GM19240 (cell line): Measurements from ENCODE around the gene ASMTL.
"Not testable (repeated sequence)": the region's sequence is repeated elsewhere in the genome, so short reads cannot be mapped to it uniquely, and the experiment has no call there.

ENCODE experiments used
- DNase-seq: peaks from one replicate; pipeline ENCODE4 v3.0.0; 2011; ENCODE audit warnings: low spot score; ENCODE audit not compliant: insufficient read length

ASMTL gene

DNA sequence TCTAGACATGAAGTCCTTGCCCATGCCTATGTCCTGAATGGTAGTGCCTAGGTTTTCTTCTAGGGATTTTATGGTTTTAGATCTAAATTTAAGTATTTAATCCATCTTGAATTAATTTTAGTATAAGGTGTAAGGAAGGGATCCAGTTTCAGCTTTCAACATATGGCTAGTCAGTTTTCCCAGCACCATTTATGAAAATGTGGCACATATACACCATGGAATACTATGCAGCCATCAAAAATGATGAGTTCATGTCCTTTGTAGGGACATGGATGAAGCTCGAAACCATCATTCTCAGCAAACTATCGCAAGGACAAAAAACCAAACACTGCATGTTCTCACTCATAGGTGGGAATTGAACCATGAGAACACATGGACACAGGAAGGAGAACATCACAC lies 29.8 kb upstream of the ASMTL start:
- not testable (repeated sequence) for DNase-seq

DNA sequence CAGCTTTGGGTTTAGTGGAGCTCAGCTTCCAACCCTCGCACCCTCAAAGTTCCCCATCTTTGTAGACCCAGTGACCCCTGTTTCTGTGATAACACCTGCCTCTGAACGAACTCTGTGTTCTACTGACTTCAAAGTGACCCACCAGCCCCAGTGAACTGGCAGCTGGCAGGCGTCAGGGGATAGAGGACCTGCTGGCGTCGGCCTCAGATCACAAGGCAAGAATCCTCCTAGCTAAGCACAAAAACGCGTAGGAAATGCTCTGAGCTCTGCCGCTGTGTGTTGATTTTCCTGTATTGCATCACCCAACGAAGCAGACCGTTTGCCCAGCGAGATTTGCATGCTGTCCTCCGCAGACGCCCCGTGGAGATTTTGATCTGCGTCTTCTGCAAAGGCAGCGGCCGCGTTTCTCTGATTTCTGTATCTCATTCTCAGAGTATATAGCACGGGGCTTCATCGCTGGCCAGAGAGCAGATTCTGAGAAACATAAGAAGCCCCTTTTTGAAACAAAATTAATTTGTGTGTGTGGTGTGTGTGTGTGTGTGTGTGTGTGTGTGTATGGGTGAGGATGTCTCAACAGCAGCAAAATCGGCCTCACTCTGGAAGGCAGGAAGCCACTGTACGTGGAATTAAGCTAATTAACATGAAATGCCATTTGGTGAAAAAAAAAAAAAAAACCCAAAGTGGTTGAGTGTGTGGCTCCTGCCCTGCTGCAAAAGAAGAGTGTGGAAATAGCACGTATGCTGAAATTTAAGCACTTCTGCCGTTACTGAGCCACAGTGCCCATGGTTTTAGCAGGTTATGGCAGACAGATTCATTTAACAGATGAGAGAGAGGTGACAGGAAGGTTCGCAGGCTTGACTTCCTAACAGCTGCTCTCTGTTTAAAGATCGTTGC lies 29.2 kb upstream of the ASMTL start:
- DNase-seq = no peak

DNA sequence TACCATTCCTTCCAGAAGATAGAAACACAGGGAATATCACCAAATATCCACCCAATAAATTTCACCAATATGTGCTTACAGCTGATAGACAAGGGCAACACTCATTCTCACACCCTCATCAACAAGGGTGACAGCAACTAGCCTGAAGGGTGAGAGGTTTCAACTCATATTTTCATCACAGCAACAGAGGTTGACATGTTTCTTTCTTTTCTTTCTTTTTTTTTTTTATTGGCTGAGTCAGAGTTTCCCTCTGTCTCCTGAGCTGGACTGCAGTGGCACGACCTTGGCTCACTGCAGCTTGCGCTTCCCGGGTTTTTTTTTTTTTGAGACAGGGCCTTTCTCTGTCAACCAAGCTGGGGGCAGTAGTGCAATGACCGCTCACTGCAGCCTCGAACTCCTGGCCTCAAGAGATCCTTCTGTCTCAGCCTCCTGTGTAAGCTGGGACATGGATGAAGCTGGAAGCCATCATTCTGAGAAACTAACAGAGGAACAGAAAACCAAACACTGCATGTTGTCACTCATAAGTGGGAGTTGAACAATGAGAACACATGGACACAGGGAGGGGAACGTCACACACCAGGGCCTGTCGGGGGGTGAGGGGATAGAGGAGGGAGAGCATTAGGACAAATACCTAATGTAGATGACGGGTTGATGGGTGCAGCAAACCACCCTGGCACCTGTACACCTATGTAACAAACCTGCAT lies 27.5 kb upstream of the ASMTL start:
- no peak for DNase-seq

DNA sequence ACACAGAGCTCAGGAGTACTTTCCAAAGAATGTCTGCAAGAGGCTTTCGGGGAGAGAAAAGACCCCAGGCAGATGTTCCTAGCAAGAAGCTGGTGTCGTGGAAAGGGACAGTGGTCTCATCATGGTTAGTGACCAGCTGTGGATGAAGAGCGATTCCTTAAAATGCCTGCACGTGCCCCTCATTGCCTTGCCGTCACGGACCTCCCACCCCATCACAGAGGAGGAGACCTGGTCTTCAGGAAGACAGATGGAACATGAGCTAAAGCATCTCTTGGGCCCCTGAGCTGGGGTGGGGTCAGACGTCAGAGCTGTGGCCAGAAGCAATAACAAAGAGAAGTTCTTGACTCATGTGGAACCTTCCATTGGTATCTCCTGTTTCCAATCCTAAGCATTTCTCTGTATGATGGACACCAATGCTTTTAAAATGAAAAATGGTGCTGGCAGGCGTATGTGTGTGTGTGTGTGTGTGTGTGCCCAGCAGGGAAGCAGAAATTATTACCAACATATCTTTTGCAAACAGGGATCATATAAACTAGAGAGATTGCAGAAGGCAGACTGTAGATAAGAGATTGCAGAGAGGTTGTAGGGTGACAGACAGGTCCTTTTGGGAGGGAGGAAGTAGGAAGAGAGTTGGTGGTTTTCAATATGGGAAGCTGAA lies 25.2 kb upstream of the ASMTL start:
- no peak for DNase-seq

DNA sequence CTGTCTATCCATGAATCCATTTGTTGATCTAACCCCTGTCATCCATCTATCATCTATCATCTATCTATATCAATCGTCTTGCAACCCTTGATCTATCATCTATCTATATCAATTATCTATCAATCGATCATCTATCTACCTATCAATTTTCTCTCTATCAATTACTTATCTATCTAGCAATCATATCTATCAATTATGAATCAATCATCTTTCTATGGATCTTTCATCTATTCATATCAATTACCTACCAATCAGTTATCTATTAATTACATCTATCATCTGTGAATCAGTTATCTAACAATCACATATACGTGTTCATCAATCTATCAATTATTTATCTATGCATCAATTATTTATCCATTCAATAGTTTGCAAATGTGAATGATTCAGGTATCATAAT lies 24.5 kb upstream of the ASMTL start:
- no peak for DNase-seq

DNA sequence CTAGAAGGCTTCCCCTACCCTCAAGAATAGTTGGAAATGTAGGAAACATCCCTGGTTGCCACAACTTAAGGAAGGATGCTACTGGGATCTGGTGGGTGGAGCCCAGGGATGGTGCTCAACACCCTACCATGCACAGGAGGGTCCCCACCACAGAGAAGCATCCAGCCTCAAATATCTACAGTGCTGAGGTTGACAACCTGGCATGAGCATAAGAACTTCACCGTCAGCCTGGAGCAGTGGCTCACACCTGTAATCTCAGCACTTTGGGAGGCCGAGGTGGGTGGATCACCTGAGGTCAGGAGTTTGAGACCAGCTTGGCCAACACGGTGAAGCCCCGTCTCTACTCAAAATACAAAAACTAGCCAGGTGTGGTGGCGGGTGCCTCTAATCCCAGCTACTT lies 24.0 kb upstream of the ASMTL start:
- no peak for DNase-seq

DNA sequence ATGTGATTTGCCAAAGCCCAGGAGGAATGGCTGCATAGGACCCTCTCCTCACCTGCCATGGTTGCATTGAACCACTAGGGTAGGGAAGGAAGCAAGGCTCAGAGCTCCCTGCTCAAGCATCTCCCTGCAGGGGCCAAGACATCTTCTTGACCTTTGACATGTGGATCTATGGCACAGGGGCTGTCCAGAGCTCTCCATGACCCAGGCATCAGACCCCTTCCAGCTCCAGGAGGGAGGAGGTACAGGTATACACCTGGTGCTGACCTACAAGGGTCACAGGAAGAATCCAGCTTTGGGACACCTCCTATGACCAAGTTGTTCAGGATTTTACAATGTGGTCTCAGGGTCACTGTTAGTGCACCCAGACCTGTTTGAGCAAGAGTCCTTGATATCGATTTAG lies 23.2 kb upstream of the ASMTL start:
- no peak for DNase-seq

DNA sequence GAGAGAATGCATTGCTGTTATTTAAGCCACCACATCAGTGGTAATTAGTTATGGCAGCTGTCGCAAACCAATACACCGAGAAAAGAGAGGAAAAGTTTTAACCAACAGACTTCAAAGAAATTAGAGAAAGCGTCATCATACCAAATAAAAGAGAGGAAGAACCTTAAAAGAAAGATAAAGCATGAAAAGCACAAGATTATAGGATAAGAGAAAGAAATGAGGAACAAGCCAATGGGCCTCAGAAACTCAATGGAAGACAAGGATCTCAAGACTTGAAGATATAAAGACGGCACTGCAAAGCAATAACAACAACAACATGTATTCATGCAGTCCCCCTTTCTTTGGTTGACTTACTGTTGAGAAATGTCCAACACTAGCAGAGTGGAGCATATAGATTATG lies 22.8 kb upstream of the ASMTL start:
- DNase-seq = no peak

DNA sequence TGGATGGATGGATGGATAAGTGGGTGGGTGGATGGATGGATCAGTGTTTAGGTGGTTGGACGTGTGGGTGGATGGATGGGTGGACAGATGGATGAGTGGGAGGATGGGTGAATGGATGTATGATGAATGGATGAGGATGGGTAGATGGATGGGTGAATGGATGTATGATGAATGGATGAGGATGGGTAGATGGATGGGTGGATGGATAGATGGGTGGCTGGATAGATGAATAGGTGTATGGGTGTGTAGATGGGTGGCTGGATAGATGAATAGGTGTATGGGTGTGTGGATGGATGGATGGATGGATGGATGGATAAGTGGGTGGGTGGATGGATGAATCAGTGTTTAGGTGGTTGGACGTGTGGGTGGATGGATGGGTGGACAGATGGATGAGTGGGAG lies 21.9 kb upstream of the ASMTL start:
- DNase-seq = not testable (repeated sequence)

DNA sequence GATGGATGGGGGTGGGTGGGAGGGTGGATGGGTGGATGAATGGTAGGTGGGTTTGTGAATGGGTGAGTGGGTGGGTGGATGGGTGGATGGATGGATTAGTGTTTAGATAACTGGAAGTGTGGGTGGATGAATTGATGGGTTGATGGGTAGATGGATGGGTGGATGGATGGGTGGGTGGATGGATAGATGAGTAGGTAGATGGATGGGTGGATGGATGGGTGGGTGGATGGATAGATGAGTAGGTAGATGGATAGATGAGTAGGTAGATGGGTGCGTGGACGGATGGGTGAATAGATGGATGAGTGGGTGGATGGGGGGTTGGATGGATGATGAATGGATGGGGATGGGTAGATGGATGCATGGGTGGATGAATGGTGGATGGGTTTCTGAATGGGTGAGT lies 20.3 kb upstream of the ASMTL start:
- DNase-seq = no peak

DNA sequence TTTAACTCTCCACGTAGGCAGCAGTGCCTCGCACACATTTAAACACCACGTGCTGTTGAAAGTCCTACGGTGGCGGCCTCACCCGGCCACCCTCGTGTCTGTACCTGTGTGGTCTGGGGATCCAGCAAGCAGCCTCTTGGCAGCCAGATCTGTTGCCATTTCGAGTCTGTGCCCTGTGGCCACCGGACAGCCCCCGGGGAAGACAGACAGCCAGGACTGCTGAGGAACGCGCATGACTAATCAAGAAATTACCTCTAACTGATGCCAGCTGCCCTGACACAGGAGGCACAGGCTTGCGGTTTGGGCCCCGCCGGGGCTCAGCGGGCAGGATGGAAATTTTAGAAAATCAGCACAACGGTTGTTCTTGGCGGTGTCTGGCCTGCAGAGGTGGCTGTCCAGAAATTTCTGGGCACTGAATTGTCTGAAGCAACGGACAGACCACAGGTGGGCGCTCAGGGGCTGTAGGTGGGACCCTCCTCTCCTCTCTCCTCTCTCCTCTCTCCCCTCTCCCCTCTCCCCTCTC lies 15.6 kb upstream of the ASMTL start:
- DNase-seq = peak; percentile 65

DNA sequence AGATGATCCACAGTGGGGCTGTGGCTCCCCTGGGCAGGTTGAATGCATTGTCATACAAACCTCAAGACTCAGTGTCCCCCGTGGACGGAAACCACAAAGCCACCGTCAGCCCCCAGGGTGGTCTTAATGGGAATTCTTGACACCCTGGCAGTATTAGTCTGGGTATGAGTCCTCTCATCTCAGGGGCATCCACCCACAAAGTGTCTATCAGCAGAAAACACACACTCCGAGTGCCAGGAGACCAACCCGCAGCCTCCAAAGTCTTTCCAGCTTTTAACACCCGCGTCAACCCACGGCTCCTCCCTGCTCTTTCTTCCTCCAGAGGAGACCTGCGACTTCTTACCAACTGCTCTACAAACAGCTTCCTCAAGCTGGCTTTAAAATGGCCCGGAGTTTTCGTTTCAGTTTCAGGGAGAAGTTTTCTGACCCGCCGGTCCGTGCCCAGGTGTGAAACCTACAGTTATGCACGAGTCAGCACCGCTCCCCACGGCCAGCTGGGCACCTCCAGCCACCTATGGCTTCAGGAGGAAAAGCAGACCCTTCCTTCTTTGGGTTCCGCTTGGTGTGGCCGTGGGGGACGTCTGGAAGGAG lies 14.4 kb upstream of the ASMTL start:
- DNase-seq = peak; percentile 62

DNA sequence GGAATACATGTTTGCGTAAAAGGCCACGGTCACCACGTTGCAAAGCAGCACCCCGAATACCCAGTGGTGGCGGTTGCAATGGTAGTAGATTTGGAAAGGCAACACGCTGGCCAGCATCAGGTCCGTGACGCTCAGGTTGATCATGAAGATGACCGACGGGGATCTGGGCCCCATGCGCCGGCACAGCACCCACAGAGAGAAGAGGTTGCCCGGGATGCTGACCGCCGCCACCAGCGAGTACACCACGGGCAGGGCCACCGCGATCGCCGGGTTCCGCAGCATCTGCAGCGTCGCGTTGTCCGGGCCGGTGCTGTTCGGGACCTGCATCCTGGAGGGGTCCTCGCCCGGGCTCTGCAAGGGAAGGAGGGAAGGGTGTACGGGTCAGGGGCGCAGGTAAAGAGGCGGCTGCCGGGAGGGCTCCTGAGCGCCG lies 13.5 kb upstream of the ASMTL start:
- no peak for DNase-seq

DNA sequence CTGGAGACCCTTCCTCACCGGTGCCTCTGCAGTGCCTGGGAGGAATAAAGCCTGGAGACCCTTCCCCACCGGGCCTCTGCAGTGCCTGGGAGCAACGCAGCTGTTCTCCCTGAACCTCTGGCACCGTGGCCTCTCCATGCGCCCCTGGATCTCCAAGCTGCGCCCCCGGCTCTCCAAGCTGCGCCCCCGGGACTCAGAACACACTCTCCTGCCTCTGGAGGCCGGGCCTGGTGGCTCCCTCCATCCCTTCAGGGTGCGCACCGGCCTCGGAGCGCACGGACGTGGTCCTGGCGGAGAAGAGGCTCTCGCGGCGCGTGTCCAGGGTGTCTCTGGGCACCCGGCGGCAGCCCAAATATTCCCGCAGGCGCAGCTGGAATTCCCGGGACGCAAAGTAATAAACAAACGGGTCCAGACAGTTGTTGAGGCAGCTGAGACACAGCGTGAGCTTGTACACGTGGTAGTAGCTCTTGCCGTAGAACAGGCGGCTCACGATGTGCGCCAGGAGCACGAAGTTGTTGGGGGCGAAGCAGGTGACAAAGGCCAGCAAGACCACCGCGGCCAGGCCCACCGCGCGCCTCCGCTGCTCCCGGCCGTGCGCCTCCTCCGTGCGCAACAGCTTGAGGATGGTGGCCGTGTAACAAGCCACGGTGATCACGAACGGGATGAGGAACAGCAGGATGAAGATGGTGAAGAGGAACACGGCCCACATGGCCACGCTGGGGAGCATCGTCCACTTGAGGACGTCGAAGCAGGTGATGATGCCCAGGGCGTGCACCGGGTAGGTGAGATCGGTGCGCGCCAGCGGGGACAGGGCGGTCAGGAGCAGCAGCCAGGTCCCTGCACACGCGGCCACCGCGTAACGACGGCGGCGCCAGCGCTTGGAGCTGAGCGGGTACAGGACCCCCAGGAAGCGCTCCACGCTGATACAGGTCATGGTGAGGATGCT lies 12.8 kb upstream of the ASMTL start:
- no peak for DNase-seq

DNA sequence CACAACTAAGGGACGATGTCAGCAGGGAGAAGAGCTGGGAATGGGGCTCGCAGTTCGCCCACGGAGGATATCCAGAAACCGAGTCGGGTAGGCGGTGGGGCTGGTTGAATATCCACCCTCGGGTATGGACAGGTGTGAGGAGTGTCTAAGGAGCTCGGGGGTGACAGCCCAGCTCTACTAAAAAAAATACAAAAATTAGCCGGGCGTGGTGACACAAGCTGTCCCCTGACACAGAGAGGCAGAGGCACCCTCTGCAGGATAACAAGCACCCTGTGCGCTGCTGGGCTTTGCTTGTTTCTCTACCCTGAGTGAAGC lies 12.2 kb upstream of the ASMTL start:
- DNase-seq = no peak

DNA sequence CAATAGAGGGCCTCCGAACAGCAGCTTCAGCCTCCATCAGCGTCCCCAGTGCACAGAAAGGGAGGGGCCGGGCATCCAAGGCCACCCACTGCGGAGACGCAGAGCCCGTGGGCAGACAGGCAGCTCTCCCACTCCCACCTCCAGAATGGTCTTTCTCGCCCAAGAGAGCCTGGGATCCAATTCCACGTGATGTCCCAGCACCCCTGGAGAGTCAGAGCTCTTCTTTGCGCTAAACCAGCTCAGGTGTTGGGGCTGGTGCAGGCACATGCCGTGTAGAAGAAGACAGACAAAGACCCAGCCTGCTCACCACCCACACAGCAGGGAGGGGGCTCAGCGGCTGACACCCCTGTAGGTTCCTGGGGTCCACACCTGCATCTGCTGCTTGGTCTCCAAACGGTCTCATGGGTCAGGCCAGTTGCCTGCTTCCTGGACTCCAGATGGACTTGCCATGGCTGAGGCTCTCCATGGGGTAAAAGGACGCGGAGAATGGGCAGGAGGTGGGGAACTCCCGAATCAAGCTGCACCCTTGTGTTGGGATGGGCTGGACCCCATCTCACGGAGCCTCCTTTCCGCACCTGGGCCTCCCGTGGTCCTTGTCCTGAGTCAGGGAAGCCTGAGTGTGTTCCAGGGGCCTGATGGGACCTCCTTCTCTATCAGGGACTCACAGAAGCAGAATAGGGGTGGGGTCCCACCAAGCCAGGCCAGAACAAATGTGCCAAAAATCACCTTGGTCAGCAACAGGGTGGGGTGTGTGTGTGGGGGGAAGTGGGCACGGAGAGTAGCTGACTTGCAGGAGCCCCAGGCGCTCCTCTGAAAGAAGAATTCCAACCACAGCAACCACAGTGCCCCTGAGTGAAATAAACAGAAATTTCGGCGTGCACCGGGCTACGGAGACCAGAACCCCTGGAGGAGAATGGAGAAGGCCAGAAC lies 11.6 kb upstream of the ASMTL start:
- DNase-seq = no peak

DNA sequence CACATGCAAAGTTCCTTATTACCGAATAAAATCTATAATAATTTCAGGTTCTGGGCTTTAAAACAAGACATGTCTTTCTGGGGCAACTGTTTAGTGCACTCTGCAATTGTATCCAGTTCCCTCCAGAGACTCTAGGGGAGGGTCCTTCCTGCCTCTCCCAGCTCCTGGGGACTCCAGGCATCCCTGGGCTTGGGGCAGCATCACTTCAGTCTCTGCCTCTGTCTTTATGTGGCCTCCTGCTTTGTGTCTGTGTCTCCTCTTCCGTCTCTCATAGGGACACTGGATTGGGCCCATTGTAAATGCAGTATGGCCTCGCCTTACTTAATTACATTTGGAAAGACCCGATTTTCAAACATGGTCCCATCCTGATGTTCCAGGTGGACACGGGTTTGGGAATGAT lies 10.9 kb upstream of the ASMTL start:
- no peak for DNase-seq

DNA sequence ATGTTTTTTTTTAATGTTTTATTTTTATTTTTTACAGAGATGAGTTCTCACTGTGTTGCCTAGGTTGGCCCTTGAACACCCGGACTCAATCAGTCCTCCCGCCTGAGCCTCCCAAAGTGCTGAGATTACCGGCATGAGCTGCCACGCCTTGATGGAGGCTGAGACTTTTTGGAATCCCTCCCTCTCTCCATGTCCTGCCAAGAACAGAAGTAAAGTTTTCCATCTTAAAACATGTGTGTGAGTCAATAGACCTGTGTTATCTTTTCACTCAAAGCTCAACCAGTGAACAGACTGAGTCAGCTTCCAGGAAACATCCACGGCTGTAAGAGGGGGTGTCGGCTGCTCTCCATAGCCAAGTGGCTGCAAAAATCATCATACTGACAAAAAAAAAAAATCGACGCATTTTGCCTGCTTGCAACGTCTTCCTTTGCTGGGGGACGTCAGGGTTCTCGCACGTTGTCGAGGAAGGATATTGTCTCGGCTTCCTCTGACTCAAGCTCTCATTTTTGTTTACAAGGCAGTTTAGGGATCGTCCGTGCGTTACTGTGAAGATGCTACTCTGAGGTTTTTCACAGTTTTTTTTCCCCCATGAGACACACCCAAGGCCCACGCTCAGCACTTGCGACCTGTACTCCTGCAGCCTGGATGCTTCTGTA lies 10.0 kb upstream of the ASMTL start:
- no peak for DNase-seq

DNA sequence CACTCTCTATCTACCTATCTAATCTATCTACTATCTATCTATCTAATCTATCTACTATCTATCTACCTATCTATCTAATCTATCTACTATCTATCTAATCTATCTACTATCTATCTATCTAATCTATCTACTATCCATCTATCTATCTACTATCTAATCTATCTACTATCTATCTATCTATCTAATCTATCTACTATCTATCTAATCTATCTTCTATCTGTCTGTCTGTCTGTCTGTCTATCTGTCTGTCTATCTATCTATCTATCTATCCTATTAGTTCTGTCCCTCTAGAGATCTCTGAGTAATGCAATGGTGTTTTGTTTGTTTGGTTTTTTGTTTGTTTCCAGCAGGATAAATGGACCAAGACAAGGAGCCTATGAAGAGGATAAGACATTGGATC lies 9.4 kb upstream of the ASMTL start:
- no peak for DNase-seq
